ENCODE measurements around the gene CTAGE15.
"Not testable (repeated sequence)": the region's sequence is repeated elsewhere in the genome, so short reads cannot be mapped to it uniquely, and the experiment has no call there.

DNA sequence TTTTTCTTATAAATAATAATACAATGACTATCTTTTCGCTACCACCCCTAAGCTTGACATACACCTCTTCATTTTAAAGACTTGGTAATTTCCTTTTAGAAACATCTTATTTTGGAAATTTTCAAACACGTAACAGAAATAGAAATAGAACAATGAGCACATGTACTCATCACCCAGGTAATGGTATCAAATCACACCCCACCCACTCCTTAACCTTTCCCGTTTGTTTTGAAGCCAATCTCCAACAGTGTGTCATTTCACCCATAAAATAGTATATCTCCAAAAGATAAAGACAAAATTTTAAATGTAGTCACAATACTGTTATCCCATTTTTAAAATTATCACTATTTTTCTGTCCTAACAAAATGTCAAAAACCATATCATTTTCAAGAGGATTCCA, 16.6 kb downstream of the CTAGE15 start:
- not testable (repeated sequence) for TF ChIP-seq ZKSCAN1 (IDR thresholded peaks at IDR 0.05; ENCODE audit: low read depth, low read length); MAFF (IDR thresholded peaks at IDR 0.05; ENCODE audit: low read length); POLR2AphosphoS5 (IDR thresholded peaks at IDR 0.05; ENCODE audit: control insufficient read depth, insufficient read depth, low read depth, low read length); ZNF830 (CRISPR knock-in tag; IDR thresholded peaks at IDR 0.05); CHD2 (IDR thresholded peaks at IDR 0.05; ENCODE audit: low read depth, low read length); TBL1XR1 (IDR thresholded peaks at IDR 0.05; ENCODE audit: low read length in 2 of 2); ZNF184 (CRISPR knock-in tag; IDR thresholded peaks at IDR 0.05); RBM34 (IDR thresholded peaks at IDR 0.05; ENCODE audit: borderline replicate concordance, insufficient read depth, low read length)
